K562 (cell line): ENCODE measurements around the gene RACGAP1. TPM values are rescaled to one million over a fixed set of nuclear protein-coding genes. Genes with fewer than 3 reads are reported as not detected.

ENCODE experiments used
- CUX1 ChIP-seq: fragments of 200-800 bp; sonication (Bioruptor generic); IDR thresholded peaks from 2 replicates; pipeline ENCODE4 v1.6.1; 2016; ENCODE audit warnings: missing genetic modification characterization, missing compliant biosample characterization
- E2F3 ChIP-seq: fragments of 250-450 bp; sonication (Bioruptor Pico); IDR thresholded peaks from 2 replicates; pipeline ENCODE4 v1.4.0; 2020; ENCODE audit warnings: mild to moderate bottlenecking
- HDAC8 ChIP-seq: fragments of 450-650 bp; IDR thresholded peaks from 2 replicates; pipeline ENCODE4 v1.6.1; 2016; ENCODE audit warnings: mild to moderate bottlenecking, missing genetic modification characterization, moderate library complexity, missing compliant biosample characterization
- KAT7 ChIP-seq: sonication (generic); formaldehyde crosslinking; IDR thresholded peaks from 2 replicates; pipeline ENCODE4 v1.8.0; 2022; ENCODE audit warnings: missing genetic modification reagents, mild to moderate bottlenecking, borderline replicate concordance
- MAZ ChIP-seq, 2 experiments: fragments of 450-650 bp in 1 of 2; sonication (generic) in 1 of 2; formaldehyde crosslinking; IDR thresholded peaks in 1 of 2; conservative IDR thresholded peaks in 1 of 2; 2 replicates each; pipeline versions ENCODE4 v1.4.0 to v1.5.0; 2020; ENCODE audit warnings: mild to moderate bottlenecking in 1 of 2, missing genetic modification reagents in 1 of 2
- MCM5 ChIP-seq: fragments of 450-650 bp; IDR thresholded peaks from 2 replicates; pipeline ENCODE4 v1.6.1; 2016; ENCODE audit warnings: low read depth
- MCM7 ChIP-seq, 2 experiments: fragments of 450-650 bp; IDR thresholded peaks; 2 replicates each; pipeline ENCODE4 v1.6.1; 2016 to 2018
- PHF21A ChIP-seq: fragments of 450-650 bp; IDR thresholded peaks from 2 replicates; pipeline ENCODE4 v1.6.1; 2017; ENCODE audit warnings: low read depth, borderline replicate concordance
- POLR2AphosphoS5 ChIP-seq: IDR thresholded peaks from 2 replicates; pipeline ENCODE4 v1.6.1; 2011; ENCODE audit warnings: mild to moderate bottlenecking, low read depth, low read length, moderate library complexity; ENCODE audit not compliant: control insufficient read depth, insufficient read depth
- SMAD3 ChIP-seq: fragments of 450-650 bp; formaldehyde crosslinking; conservative IDR thresholded peaks from 2 replicates; pipeline ENCODE4 v1.4.0; 2020; ENCODE audit warnings: mild to moderate bottlenecking
- SNIP1 ChIP-seq: fragments of 450-650 bp; IDR thresholded peaks from 2 replicates; pipeline ENCODE4 v1.7.1; 2017; ENCODE audit warnings: low read depth, mild to moderate bottlenecking
- TAF1 ChIP-seq: IDR thresholded peaks from 2 replicates; pipeline ENCODE4 v1.6.1; 2011; ENCODE audit warnings: mild to moderate bottlenecking, low read length, moderate library complexity; ENCODE audit not compliant: insufficient read depth, control insufficient read depth, severe bottlenecking; ENCODE audit errors: extremely low read depth
- USF1 ChIP-seq: sonication (generic); formaldehyde crosslinking; IDR thresholded peaks from 2 replicates; pipeline ENCODE4 v1.9.0; 2022; ENCODE audit warnings: mild to moderate bottlenecking, missing genetic modification reagents
- ZBTB17 ChIP-seq: fragments of 450-650 bp; formaldehyde crosslinking; IDR thresholded peaks from 2 replicates; pipeline ENCODE4 v1.4.0; 2020; ENCODE audit warnings: mild to moderate bottlenecking
- ZBTB2 ChIP-seq: fragments of 450-650 bp; IDR thresholded peaks from 2 replicates; pipeline ENCODE4 v1.6.1; 2016; ENCODE audit warnings: antibody characterized with exemption
- ZFX ChIP-seq: sonication (generic); formaldehyde crosslinking; IDR thresholded peaks from 2 replicates; pipeline ENCODE4 v1.8.0; 2022; ENCODE audit warnings: mild to moderate bottlenecking, missing genetic modification reagents, moderate library complexity
- ZNF174 ChIP-seq: fragments of 250-450 bp; sonication (Bioruptor Pico); IDR thresholded peaks from 2 replicates; pipeline ENCODE4 v1.4.0; 2020; ENCODE audit warnings: mild to moderate bottlenecking
- ZNF354B ChIP-seq: fragments of 250-450 bp; sonication (Bioruptor Pico); IDR thresholded peaks from 2 replicates; pipeline ENCODE4 v1.4.0; 2020
- ZNF57 ChIP-seq: fragments of 450-650 bp; formaldehyde crosslinking; IDR thresholded peaks from 2 replicates; pipeline ENCODE4 v1.4.0; 2020; ENCODE audit warnings: mild to moderate bottlenecking, moderate library complexity
- ZNF717 ChIP-seq: fragments of 250-450 bp; sonication (Bioruptor Pico); IDR thresholded peaks from 2 replicates; pipeline ENCODE4 v1.5.0; 2021
- polyA plus RNA-seq, 8 experiments: library from polyadenylated mRNA; depleted of rRNA in 4 of 8; stranded (reverse) in 5 of 8; unstranded in 3 of 8; fragments of >200 nt; fragmentation: Nextera tagmentation in 2 of 8; fragmentation: Illumina TruSeq in 1 of 8; extraction: Ambion mirVana in 2 of 8; extraction: Trizol in 1 of 8; gene quantifications; 2 replicates each; pipeline versions ENCODE4 v1.2.1 to v1.2.3, GENCODE V29; 2011 to 2014; ENCODE audit warnings: inconsistent platforms in 1 of 8, missing spikeins in 1 of 8
- total RNA-seq, 7 experiments: library from RNA; depleted of rRNA in 6 of 7; stranded (reverse); fragments of >200 nt in 6 of 7; fragmentation: Illumina TruSeq in 2 of 7; extraction: Trizol in 2 of 7; gene quantifications; 2 replicates each; pipeline versions ENCODE4 v1.2.1 to v1.2.3, GENCODE V29; 2011 to 2021; ENCODE audit warnings: low replicate concordance in 1 of 7
- TF ChIP-seq, protein P1 (sequence below): sonication (generic); formaldehyde crosslinking; IDR thresholded peaks from 2 replicates; pipeline ENCODE4 v1.5.0; 2020; ENCODE audit warnings: missing genetic modification reagents

The RACGAP1 gene
- total and polyA plus RNA-seq, 9 of the 15 experiments (the other 6 are each of a cell fraction or from before 2014, with no cell fraction given): 56.4 to 92.9 (median 71.8) TPM

DNA sequence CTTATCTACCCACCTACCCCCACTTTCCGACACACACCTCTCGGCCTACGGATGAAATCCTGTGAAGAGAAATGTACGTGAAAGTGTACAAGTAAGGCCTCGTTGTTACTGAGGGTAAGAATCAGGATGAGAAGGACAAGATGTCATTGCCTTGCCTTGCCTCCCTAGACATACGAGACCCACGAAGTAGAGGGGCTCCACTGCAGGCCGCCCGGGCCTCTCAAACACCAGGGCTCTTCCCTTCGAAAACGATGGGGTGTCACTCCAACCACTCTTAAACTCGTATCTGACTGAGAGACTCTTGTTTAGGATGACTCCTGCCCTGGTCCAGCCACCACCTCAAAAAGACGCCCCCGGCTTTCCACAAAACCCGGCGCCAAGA lies 498 bp downstream of the RACGAP1 start (continued):
- no peak for TF ChIP-seq CUX1 (CRISPR knock-in tag)
- TF ChIP-seq SMAD3 (CRISPR knock-in tag): no peak
- no peak; a peak in 1 of 4 replicates for TF ChIP-seq MAZ (CRISPR knock-in tag; conservative IDR thresholded peaks at IDR 0.05 in 1 of 2, IDR thresholded peaks at IDR 0.05 in 1 of 2)
- TF ChIP-seq ZNF57: no peak
- no peak for TF ChIP-seq ZBTB17 (CRISPR knock-in tag)
- no peak for TF ChIP-seq SNIP1
- no peak for TF ChIP-seq ZBTB2
- no peak for TF ChIP-seq ZNF717
- no peak for TF ChIP-seq HDAC8
- TF ChIP-seq KAT7 (CRISPR knock-in tag): peak; percentile 89; the same call in 1 of the 2 replicates
- peak; percentile 70; the same call in 1 of the 2 replicates for TF ChIP-seq ZFX (CRISPR knock-in tag)
- no peak for TF ChIP-seq MCM7 (IDR thresholded peaks at IDR 0.05)
- TF ChIP-seq, protein P1, sequence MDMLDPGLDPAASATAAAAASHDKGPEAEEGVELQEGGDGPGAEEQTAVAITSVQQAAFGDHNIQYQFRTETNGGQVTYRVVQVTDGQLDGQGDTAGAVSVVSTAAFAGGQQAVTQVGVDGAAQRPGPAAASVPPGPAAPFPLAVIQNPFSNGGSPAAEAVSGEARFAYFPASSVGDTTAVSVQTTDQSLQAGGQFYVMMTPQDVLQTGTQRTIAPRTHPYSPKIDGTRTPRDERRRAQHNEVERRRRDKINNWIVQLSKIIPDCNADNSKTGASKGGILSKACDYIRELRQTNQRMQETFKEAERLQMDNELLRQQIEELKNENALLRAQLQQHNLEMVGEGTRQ (CRISPR knock-in tag): no peak
- no peak for TF ChIP-seq TAF1
- TF ChIP-seq POLR2AphosphoS5: no peak
- TF ChIP-seq MCM5: no peak
- no peak for TF ChIP-seq USF1 (CRISPR knock-in tag)
- TF ChIP-seq ZNF174 (CRISPR knock-in tag): no peak
- TF ChIP-seq ZNF354B (CRISPR knock-in tag): no peak
- TF ChIP-seq E2F3 (CRISPR knock-in tag): no peak
- TF ChIP-seq PHF21A: no peak
